ELF-1 (cell line): ENCODE data around the gene MAD2L1BP.
"Not testable (repeated sequence)": the region's sequence is repeated elsewhere in the genome, so short reads cannot be mapped to it uniquely, and the experiment has no call there.

Source experiments
- DNase-seq: peaks from one replicate; pipeline ENCODE4 v3.0.0-alpha.2; 2016; ENCODE audit warnings: low read depth, low spot score

Gene MAD2L1BP

DNA sequence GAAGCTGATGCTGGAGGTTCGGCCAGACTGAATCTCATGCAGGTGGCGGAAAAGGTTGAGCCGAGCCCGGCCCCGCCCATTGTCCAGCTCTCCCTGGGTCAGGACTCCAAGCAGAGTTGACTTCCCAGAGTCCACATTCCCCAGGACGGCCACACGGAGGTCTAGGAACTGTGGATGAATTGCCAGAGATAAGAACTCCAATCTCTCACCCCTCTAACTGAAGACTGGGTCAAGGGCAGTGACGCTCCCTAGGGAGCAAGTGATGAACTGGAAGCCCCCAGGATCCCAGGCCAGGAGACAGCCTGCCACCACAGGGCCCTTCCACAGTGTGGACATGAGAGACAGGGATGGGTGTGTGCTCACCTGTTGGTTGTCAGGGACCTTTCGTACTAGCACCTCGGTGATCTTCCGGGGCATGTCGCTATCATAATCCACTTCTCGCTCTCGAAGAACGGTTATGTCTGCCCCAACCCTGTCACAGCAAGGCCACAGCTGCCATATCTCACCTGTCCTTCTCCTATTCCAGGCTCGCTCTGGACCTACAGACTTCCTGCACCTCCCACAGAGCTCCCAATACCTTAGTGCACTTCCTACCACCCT lies 10.1 kb upstream of the MAD2L1BP start:
- no peak for DNase-seq

DNA sequence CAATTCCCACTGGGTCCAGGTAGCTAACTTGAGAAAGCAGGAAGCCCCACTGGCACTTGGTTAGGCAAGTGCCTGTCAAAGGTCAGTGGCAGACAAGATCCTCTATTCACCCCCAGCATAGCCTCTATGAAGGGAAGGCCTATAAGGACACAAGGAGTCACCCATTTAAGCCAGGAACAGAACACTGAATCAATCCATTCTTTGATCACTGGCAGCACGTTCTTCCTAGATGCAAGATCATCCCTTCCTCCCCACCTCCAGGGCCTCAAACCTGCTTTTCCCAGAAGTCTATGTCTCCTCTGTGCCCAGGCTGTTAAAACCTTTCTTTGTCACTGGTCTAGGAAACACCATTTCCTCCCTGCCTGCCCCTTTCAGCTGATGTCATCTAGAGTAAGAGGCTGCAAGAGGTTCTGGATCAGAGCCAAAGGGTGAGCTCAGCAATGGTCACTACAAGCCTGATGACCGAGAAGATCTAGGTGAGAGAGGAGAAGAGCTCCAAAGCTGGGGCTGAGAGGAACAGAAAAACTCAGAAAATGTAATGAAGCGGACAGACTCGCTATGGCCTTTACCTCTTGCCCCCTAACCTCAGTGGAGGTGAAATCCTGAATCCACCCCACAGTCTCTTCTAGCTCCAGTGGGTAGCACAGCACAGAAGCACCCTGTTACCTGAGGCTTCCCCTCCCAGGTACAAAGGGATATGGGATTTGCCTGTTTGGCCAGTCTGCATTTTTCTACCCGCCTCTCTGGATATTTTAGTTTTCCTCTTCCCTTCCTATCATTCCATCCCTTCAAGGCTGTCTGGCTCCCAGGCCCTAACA lies 8.4 kb upstream of the MAD2L1BP start:
- no peak for DNase-seq

DNA sequence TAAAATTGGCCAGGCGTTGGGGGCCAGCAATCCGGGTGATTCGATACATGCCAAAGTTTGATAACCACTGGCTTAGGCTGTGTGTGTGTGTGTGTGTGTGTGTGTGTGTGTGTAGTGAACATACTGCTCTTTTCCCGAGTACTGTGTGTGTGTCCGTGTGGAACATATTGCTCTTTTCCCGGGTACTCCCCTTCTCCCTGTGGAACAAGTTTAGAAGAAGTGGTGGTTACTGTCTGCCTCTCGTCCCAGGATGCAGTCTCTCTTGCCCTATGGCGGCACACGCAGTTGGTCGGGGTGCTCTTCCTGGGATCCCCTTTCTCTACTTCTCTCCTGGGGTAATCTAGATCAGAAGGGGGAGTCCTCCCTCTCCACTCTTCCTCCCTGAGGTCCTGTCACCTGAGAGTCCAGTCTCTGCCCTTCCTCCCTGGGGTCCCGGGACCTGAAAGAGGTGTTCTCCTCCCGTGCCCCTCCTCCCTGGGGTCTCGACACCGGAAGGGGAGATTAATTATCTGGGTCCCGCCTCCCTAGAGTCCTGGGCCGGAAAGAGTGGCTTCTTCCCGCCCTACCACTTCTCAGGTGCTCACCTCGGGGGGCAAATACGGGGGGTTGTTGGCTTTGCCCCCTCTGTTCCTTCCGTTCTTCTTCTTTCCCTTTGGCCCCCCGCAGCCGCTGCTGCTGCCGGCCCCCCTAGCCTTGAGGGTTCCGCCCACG lies 7.1 kb upstream of the MAD2L1BP start:
- peak; percentile 69 for DNase-seq

DNA sequence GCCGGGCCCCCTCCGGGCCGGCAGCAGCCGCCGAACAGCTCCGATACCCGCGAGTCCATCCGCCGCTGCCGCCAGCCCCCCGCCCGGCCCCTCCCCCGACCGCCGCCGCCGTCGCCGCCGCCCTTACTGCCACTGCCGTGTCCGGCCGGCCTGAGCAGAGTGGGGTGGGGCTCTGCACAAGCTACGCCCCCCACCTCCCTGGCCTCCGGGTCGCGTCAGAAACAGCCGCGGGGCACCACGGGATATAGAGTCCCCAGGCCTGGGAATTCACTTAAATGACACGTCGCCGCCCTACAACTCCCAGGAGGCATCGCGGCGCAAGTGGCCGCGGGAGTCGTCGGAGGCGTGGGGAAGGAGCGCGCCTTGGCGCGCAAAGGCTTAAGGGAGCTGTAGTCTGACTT lies 6.5 kb upstream of the MAD2L1BP start, which contains the start of gene GTPBP2:
Gene GTPBP2, minus strand, starts transcription at position 161 of the 401 bp plus-strand sequence. Its CDS starts 102 bp downstream, at position 59.
- DNase-seq, result peak; percentile 100

DNA sequence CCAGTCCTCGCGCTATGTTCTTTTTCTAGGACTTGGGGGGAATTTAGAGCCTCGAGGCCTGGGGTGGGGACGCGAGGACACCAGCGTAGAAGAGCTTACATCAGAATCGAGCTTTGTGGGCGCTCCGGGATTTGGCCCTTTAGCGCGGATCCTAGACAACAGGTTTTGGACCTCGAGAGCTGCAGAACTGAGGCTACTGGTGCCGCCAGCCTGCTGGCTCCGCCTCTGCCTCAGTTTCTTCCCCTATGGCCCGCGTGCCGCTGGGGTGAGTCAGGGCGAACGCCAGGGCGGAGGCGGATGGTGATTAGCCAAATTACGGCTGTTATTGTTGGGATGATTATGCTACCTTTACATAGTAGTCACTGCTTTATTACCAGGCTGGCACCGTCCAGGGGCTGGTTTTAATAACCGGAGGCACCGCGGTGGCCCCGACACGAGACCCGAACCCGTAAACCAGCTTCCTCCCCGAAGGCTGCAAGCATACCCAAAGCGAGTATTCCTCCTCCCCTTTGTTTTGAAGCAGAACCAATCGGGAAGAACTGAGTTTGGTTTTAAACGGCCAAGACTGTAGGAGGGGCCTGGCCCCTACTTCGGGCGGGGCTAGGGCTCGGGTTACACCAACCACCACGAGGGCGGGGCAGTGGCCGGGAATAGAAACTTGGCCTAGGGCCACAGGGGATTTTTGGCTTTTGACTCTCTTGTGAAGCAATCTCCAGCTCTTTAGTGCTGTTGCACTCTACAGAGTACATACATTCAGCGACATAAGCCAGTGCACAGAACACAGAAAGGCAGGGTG lies 5.9 kb upstream of the MAD2L1BP start:
- DNase-seq, result peak; percentile 99

DNA sequence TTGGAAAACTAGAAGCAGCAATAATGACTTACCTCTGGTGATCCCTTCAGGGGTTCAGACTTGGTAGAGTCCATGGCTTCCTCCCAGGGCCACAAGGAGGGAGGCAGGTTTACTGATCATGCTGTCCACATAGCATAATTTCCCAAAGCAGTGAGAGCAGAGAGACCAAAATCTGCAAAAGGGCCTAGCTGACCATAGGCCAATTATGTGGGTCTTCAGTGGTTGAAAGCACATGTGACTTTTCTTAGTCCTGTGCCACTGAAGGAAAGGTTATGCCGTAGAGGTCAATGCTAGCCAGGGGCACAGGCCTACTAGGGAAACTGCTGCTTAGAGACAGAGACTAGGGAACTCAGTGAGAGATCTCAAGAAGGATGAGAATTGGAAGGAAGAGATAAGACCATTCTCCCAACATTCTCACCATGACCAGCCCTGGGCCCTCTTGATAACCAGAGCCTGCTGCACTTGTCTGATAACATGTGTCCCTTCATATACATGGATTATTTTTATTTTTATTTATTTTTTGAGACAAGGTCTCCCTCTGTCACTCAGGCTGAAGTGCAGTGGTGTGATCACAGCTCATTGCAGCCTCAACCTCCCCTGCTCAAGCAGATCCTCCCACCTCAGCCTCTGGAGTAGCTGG lies 4.5 kb upstream of the MAD2L1BP start:
- DNase-seq, result no peak

DNA sequence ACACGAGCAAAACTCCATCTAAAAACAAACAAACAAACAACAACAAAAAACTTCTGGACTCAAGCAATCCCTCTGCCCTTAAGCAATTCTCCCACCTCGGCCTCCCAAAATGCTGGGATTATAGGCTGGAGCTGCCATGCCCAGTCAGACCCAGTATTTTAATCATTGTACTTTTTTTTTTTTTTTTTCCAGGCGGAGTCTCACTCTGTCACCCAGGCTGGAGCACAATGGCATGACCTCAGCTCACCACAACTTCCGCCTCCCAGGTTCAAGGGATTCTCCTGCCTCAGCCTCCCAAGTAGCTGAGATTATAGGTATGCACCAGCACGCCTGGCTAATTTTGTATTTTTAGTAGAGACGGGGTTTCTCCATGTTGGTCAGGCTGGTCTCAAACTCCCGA lies 2.6 kb upstream of the MAD2L1BP start:
- not testable (repeated sequence) for DNase-seq

DNA sequence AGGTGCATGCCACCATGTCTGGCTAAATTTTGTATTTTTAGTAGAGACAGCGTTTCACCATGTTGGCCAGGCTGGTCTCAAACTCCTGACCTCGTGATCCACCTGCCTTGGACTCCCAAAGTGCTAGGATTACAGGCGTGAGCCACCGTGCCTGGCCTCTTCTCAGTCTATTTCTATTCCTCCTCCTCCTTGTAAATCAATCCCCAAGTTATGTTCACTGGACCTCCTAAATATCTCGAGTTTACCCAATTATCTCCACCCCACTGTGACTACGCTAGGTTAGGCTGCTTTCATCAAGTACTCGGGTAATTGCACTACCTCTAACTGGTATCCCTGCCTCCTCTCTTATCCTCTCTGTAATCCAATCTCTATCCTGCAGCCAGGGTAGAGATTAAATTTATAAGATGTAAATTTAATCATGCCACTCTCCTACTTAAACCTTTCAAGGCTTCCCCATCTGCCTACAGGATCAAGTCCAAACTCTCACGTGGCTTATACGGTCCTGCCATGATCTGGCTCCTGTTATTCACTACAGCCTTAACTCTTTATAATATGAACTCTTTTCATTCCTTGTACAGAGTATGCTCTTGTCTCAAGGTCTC lies 837 bp upstream of the MAD2L1BP start:
- DNase-seq, result no peak

DNA sequence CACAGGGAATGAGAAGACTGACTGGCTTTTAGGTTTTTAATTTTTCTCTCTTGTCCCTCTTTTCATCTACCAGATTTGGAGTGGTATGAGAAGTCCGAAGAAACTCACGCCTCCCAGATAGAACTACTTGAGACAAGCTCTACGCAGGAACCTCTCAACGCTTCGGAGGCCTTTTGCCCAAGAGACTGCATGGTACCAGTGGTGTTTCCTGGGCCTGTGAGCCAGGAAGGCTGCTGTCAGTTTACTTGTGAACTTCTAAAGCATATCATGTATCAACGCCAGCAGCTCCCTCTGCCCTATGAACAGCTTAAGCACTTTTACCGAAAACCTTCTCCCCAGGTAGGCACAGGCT lies 644 bp downstream of the MAD2L1BP start:
- no peak for DNase-seq

DNA sequence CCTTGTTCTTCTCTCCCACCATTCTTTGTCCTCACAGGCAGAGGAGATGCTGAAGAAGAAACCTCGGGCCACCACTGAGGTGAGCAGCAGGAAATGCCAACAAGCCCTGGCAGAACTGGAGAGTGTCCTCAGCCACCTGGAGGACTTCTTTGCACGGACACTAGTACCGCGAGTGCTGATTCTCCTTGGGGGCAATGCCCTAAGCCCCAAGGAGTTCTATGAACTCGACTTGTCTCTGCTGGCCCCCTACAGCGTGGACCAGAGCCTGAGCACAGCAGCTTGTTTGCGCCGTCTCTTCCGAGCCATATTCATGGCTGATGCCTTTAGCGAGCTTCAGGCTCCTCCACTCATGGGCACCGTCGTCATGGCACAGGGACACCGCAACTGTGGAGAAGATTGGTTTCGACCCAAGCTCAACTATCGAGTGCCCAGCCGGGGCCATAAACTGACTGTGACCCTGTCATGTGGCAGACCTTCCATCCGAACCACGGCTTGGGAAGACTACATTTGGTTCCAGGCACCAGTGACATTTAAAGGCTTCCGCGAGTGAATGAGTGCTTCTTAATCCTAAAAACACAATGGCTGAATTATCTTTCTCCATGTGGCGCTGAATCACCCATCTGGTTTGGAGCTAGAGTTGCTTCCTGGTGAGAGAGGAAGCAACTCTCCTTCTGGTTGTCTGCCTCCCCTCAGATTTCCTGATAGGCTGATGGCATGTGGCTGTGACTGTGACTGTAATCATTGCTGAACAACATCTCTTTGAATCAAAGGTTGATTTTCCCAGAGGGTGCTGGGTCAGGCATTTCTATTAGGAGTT lies 4.6 kb downstream of the MAD2L1BP start:
- DNase-seq, result no peak

DNA sequence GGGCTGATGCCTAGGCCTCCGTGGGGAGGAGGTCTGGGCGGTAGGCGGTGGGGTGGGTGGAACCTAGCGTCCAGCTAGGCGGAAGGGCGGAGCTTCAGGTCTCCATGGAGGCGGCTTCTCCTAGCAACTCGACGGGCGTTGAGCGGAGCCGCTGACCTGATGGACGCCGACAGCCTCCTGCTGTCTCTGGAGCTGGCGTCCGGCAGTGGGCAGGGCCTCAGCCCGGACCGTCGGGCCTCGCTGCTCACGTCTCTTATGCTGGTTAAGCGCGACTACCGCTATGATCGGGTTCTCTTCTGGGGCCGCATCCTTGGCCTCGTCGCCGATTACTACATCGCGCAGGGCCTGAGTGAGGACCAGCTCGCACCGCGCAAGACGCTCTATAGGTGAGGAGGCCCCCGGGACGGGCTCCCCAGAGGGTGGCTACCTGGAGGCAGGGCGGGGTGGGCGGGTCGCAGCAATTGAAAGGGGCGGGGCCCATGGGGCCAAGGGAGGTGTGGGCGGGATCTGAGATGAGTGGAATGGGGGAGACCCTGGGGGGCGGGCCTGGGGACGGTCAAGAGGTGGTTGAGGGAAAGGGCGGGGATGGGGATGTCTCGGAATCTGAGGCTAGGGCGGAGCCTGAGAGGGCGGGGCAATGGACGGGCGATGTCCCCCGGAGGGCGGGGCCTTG lies 9.4 kb downstream of the MAD2L1BP start, which contains the start of gene RSPH9:
Gene RSPH9, plus strand, starts transcription at position 97 of the 673 bp plus-strand sequence. Its CDS starts 63 bp downstream, at position 160.
- peak; percentile 91 for DNase-seq

DNA sequence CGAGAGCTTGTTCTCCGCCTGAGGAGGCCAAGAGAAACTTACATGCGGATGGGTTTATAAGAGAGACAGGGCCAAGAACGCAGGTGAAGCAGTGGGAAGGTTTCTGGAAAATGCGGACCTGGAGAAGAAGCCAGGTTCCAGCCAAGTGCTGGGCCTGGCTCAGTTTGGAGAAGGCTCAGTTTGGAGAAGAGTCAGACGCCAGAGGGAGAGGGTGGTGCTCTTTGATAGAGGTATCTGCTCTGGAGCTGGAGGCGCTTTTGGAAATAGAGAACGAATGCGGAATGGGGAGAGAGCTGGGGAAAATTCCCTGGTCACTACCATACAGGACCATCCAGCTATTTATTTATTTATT lies 9.9 kb downstream of the MAD2L1BP start:
- no peak for DNase-seq

DNA sequence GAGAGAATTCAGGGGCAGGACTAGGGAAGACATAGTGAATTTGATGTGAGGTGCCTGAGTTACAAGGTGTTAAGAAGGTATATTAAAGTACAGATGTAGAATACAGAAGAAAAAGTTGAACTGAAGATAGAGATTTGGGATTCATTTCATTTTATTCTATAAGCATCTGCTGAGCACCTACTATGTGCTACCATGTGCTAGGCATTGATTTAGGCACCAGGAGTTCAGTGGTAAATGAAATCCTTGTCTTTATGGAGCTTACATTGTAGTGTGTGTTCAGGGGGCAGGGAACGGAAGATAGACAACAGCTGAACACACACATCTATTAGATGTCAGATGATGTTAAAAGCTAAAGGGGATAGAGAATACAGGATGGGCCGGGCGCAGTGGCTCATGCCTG lies 12.0 kb downstream of the MAD2L1BP start:
- no peak for DNase-seq

DNA sequence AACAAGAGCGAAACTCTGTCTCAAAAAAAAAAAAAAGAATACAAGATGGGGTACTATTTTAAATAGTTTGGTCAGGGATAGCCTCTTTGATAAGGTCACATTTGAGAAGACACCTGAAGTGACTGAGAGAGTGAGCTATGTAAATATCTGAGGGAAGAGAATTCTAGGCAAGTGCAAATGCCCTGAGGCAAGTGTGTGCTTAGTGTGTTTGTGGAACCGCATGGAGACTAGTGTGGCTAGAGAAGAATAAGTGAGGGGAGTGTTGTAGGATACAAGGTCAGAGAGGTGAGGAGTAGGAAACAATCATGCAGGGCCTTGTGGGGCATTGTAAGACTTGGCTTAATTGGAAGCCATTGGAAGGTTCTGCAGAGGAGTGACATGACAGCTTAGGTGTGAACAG lies 12.6 kb downstream of the MAD2L1BP start:
- DNase-seq, result no peak

DNA sequence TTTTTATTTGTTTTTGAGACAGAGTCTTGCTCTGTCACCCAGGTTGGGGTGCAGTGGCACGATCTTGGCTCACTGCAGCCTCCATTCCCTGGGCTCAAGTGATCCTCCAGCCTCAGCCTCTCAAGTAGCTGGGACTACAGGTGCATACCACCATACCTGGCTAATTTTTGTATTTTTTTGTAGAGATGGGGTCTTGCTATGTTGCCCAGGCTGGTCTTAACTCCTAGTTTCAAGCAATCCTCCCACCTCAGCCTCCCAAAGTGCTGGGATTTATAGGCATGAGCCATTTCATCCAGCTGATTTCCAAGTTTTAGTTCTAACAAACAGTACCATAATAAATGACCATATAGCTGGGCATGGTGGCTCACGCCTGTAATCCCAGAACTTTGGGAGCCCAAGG lies 17.2 kb downstream of the MAD2L1BP start:
- DNase-seq, result not testable (repeated sequence)

DNA sequence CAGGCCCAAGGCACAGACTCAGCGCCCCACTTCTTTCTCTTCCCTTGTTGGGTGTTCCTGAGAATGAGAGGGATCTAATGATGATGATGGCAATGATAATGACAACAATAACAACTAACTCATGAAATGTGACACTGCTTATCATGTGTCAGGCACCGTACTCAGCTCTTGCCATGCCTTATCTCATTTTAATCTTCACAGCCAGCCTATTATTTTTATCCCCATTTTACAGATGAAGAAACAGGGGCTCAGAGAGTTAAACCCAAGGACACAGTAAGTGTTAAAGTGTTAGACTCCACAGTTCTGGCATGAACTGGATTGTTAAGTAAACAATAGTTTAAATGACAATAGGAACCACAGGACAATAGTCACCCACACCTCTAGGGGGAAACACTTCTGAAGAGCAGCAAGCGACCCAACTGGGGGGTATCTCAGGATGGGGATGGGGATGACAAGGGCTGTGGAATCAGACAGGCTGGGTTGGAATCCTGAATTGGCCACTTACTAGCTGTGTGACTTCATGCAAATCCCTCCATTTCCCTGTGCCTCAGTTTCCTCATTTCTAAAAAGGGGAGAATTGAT lies 21.7 kb downstream of the MAD2L1BP start:
- DNase-seq, result no peak

DNA sequence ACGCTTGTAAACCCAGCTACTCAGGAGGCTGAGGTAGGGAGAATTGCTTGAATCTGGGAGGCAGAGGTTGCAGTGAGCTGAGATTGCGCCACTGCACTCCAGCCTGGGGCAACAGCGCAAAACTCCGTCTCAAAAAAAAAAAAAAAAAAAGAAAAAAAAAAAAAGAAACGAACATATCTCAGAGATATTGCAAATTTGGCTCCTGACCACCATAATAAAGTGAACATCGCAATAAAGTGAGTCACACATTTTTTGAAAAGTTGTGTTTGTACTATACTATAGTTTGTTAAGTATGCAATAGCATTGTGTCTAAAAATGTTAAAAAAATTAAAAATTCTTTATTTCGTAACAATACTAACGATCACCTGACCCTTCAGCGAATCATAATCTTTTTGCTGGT lies 22.5 kb downstream of the MAD2L1BP start:
- DNase-seq, result no peak

DNA sequence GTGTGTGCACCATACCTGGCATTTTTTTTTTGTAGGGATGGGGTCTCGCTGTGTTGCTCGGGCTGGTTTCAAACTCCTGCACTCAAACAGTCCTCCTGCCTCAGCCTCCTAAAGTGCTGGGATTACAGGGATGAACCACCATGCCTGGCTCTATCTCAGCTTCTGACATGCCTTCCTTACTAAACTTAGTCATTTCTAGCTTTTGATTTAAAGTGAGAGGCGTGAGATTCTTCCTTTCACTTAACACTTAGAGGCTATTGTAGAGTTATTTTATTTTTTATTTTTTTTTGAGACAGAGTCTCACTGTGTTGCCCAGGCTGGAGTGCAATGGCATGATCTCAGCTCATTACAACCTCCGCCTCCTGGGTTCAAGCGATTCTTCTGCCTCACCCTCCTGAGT lies 27.3 kb downstream of the MAD2L1BP start:
- DNase-seq, result not testable (repeated sequence)

DNA sequence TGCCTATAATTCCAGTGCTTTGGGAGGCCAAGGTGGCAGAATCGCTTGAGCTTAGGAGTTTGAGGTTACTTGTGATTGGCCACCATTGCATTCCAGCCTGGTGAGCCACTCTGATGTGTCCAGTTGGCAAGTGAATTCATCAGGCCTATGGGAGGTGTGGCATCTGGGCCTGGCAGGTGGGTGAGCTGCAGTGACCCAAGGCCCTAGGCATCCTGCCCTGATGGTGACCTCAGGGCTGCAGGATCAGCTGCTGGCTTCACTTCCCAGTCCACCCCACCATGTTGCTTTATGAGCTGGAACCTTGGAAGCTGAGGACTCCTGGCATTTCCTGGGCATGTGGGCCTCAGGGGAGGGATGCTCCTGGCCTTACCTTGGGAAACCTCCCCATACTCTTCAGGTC lies 29.7 kb downstream of the MAD2L1BP start:
- no peak for DNase-seq
